ENCODE data around the gene CCDC149.

The CCDC149 gene

GRCh38 chr4:24912252-24913118 lies at the start of gene CCDC149:
Gene CCDC149 (minus strand): TSS chr4:24913042. CDS start chr4:24912864, 178 bp downstream.
- Mint-ChIP-seq H3K4me3 (peak within 1 kb of the TSS; percentile 72), H3K27me3 (peaks cover 21% of the 10 kb centered on the region)

DNA sequence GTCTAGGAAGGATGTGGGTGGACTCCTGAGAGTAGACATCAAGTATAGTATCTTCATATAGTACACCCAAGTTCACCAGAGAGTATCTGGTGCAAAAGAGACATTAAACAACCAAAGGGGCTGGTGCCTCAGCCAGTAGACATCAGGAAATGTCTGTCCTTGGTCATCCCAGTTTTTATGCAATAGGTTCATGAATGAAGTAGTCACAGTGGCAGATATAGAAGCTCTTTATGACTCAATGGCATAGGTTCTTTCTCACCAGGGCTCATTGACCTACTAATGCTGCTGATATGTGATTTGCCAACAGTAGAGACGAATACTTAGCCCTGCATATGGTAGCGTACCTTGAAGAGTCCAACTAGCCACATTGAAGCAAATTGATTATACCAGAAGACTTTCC lies 45.0 kb upstream of the CCDC149 start:
- no peaks in the 10 kb centered on the region for H3K4me1 Mint-ChIP-seq (ENCODE audit: low read depth)
- H3K4me3 Mint-ChIP-seq, result no peak overlapping the region
- peaks cover 4% of the 10 kb centered on the region for H3K36me3 Mint-ChIP-seq
- peaks cover 3% of the 10 kb centered on the region for H3K27me3 Mint-ChIP-seq
- peaks cover 8% of the 10 kb centered on the region for H3K9me3 Mint-ChIP-seq (ENCODE audit: low read depth)
- no peak overlapping the region for H3K27ac Mint-ChIP-seq

More at GRCh38 chr4:24912252-24913118, at the start of gene CCDC149:
- H3K9me3 Mint-ChIP-seq (ENCODE audit: low read depth), result peaks cover 10% of the 10 kb centered on the region
- no peak within 1 kb of the TSS for H3K27ac Mint-ChIP-seq
- peaks cover 2% of the 10 kb centered on the region for H3K4me1 Mint-ChIP-seq (ENCODE audit: low read depth)
- H3K36me3 Mint-ChIP-seq, result no peaks in the 10 kb centered on the region

DNA sequence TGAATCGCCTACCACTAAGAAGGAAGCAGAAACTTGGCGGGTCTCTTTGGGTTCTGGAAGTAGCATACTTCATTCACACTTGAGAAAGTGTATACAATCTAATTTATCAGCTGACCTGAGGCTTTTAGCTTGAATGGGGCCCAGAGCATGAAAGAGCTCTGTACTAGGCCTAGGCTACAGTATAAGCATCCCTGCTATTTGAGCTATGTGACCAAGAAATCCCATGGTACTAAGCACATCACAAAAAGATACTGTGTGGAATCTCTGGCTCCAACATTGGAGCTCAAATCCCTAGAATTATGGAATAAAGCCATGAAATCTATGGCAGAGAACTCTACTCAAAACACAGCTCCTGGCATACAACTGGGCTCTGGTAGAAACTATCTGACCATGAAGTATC lies 43.9 kb upstream of the CCDC149 start:
- no peak overlapping the region for H3K4me3 Mint-ChIP-seq
- peaks cover 8% of the 10 kb centered on the region for H3K9me3 Mint-ChIP-seq (ENCODE audit: low read depth)
- H3K4me1 Mint-ChIP-seq (ENCODE audit: low read depth), result no peaks in the 10 kb centered on the region
- no peak overlapping the region for H3K27ac Mint-ChIP-seq
- H3K36me3 Mint-ChIP-seq, result peaks cover 4% of the 10 kb centered on the region
- peaks cover 5% of the 10 kb centered on the region for H3K27me3 Mint-ChIP-seq

GRCh38 chr4:24956091-24956490 lies 43.2 kb upstream of the CCDC149 start:
- no peaks in the 10 kb centered on the region for H3K4me1 Mint-ChIP-seq (ENCODE audit: low read depth)
- H3K4me3 Mint-ChIP-seq, result no peak overlapping the region
- H3K27me3 Mint-ChIP-seq, result peaks cover 5% of the 10 kb centered on the region
- H3K9me3 Mint-ChIP-seq (ENCODE audit: low read depth), result peaks cover 8% of the 10 kb centered on the region
- peaks cover 4% of the 10 kb centered on the region for H3K36me3 Mint-ChIP-seq
- H3K27ac Mint-ChIP-seq, result no peak overlapping the region

DNA sequence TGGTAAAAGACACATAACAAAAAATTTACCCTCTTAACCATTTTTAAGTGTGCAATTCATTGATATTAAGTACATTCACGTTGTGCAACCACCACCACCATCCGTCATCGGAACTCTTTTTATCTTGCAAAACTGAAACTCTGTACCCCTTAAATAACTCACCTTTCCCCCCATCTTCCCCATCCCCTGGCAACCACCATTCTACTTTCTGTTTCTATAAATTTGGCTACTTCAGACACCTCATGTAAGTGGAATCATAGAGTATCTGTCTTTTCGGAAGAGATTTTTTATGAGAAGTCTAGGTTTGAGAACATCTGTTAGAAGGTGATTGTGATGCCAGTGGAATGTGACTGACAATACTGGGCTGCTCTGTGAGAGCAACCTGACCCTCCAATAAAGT lies 39.8 kb upstream of the CCDC149 start:
- H3K27me3 Mint-ChIP-seq, result peaks cover 4% of the 10 kb centered on the region
- H3K4me3 Mint-ChIP-seq, result no peak overlapping the region
- H3K36me3 Mint-ChIP-seq, result peaks cover 4% of the 10 kb centered on the region
- H3K4me1 Mint-ChIP-seq (ENCODE audit: low read depth), result no peaks in the 10 kb centered on the region
- no peak overlapping the region for H3K27ac Mint-ChIP-seq
- peaks cover 8% of the 10 kb centered on the region for H3K9me3 Mint-ChIP-seq (ENCODE audit: low read depth)

- peaks cover 4% of the 10 kb centered on the region for H3K27me3 Mint-ChIP-seq
- H3K4me3 Mint-ChIP-seq, result no peak overlapping the region
- H3K9me3 Mint-ChIP-seq (ENCODE audit: low read depth), result peaks cover 8% of the 10 kb centered on the region
- H3K27ac Mint-ChIP-seq, result no peak overlapping the region
- H3K36me3 Mint-ChIP-seq, result peaks cover 4% of the 10 kb centered on the region
- no peaks in the 10 kb centered on the region for H3K4me1 Mint-ChIP-seq (ENCODE audit: low read depth)
These were observed 37.1 kb upstream of the CCDC149 start for GRCh38 chr4:24949970-24950369.

DNA sequence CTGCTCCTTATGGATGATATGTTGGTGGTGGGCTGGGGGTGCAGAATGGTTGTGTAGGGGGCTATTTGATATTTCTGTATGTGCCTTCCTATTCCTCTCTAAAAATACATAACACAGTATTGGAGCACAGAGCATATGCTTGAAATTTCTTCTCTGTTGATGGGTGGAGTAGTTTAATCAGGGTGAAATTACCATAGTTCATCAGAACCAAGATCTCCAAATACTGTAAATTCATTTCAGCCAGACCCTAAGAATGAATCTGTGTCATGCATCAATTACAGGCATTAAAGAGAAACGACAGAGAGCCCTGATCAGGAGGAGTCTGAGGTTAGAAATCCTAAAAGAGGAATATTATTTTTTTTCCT lies 25.1 kb upstream of the CCDC149 start:
- H3K4me1 Mint-ChIP-seq (ENCODE audit: low read depth), result no peaks in the 10 kb centered on the region
- no peak overlapping the region for H3K4me3 Mint-ChIP-seq
- peaks cover 19% of the 10 kb centered on the region for H3K27me3 Mint-ChIP-seq
- H3K27ac Mint-ChIP-seq, result no peak overlapping the region
- H3K9me3 Mint-ChIP-seq (ENCODE audit: low read depth), result peaks cover 11% of the 10 kb centered on the region
- no peaks in the 10 kb centered on the region for H3K36me3 Mint-ChIP-seq

DNA sequence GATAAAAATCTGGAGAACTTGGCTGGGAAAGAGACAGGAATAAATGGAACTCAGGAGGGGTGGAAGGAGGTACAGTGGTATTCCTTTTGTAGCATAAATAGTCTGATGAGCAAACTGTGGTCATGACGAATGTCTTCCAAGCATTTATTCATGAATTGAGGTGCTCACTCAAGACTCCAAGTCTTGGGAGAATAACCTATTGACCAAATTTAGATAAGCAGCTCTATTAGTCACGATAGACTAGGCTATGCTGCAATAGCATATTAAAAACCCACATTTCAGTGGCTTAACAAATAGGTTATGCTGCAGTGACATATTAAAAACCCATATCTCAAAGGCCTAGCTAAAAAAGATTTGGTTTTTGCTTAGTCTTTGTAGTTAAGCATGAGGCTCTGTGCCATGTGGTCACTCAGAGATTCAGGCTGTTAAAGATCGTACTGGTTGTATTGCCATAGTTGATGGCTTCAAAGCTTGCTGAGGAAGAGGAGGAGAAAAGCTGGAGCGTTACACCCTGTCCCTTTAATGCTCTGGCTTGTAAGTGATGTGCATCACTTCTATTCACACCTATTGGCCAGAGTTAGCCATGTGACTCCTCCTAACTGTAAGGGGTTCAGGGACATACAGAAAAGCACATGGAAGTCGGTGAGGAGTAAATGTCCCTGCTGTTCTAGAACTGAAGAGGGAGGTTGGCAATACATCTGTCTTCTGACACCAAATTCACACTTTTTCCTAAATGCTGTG lies 24.5 kb upstream of the CCDC149 start:
- no peak overlapping the region for H3K27ac Mint-ChIP-seq
- no peak overlapping the region for H3K4me3 Mint-ChIP-seq
- no peaks in the 10 kb centered on the region for H3K36me3 Mint-ChIP-seq
- H3K27me3 Mint-ChIP-seq, result peaks cover 21% of the 10 kb centered on the region
- H3K9me3 Mint-ChIP-seq (ENCODE audit: low read depth), result peaks cover 13% of the 10 kb centered on the region
- no peaks in the 10 kb centered on the region for H3K4me1 Mint-ChIP-seq (ENCODE audit: low read depth)

- Mint-ChIP-seq H3K36me3 (no peaks in the 10 kb centered on the region), H3K4me1 (ENCODE audit: low read depth) (no peaks in the 10 kb centered on the region), H3K4me3 (no peak overlapping the region), H3K9me3 (ENCODE audit: low read depth) (peaks cover 13% of the 10 kb centered on the region), H3K27ac (no peak overlapping the region), H3K27me3 (peaks cover 21% of the 10 kb centered on the region)
These were observed 23.0 kb upstream of the CCDC149 start for GRCh38 chr4:24935856-24936255.

DNA sequence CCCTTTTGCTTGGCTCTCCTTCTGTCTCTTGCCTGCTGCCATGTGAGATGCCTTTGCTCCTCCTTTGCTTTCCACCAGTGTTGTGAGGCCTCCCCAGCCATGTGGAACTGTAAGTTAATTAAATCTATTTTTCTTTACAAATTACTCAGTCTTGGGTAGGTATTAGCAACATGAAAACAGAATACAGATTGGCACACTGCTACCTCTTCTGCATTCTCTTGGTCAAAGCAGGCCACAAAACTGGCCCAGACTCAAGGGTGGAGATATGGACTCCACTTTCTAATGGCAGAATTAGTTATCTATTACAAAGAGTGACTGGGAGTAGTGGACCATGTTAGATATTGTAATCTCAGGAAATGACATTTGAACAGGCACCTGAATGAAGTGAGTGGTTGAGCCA lies 21.5 kb upstream of the CCDC149 start:
- H3K9me3 Mint-ChIP-seq (ENCODE audit: low read depth), result peaks cover 13% of the 10 kb centered on the region
- no peaks in the 10 kb centered on the region for H3K4me1 Mint-ChIP-seq (ENCODE audit: low read depth)
- H3K36me3 Mint-ChIP-seq, result no peaks in the 10 kb centered on the region
- H3K27ac Mint-ChIP-seq, result no peak overlapping the region
- no peak overlapping the region for H3K4me3 Mint-ChIP-seq
- peaks cover 23% of the 10 kb centered on the region for H3K27me3 Mint-ChIP-seq

DNA sequence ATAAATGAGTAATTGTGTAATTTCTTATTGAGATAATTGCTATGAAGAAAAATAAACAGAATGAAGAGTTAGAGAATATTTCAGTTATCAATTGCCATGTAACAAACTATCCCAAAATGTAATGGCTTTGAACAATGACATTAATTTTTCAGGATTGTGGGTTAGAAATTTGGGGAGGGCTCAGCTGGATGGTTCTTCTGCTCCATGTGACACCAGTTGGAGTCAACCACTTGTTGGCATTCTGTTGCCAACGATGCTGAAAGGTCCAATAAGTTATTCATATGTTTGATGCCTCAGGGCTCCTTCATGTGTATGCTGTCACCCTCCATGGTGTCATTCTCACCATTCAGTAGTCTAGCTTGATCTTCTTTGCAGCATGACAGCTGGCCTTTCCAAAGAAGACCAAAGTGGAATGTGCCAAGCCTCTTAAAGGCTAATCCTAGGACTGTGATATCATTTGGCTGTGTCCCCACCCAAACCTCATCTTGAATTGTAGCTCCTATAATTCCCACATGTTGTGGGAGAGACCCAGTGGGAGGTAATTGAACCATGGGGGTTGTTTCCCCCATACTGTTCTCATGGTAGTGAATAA lies 20.9 kb upstream of the CCDC149 start:
- Mint-ChIP-seq H3K4me3 (no peak overlapping the region), H3K4me1 (ENCODE audit: low read depth) (no peaks in the 10 kb centered on the region), H3K27ac (no peak overlapping the region), H3K9me3 (ENCODE audit: low read depth) (peaks cover 13% of the 10 kb centered on the region), H3K36me3 (no peaks in the 10 kb centered on the region), H3K27me3 (peaks cover 23% of the 10 kb centered on the region)

- Mint-ChIP-seq H3K9me3 (ENCODE audit: low read depth) (peaks cover 9% of the 10 kb centered on the region), H3K4me3 (no peak overlapping the region), H3K27ac (no peak overlapping the region), H3K27me3 (peaks cover 26% of the 10 kb centered on the region), H3K36me3 (no peaks in the 10 kb centered on the region), H3K4me1 (ENCODE audit: low read depth) (no peaks in the 10 kb centered on the region)
These were observed 19.8 kb upstream of the CCDC149 start for GRCh38 chr4:24932515-24933225.

- H3K4me1 Mint-ChIP-seq (ENCODE audit: low read depth), result no peaks in the 10 kb centered on the region
- no peak overlapping the region for H3K27ac Mint-ChIP-seq
- peaks cover 15% of the 10 kb centered on the region for H3K27me3 Mint-ChIP-seq
- no peaks in the 10 kb centered on the region for H3K36me3 Mint-ChIP-seq
- H3K4me3 Mint-ChIP-seq, result no peak overlapping the region
- H3K9me3 Mint-ChIP-seq (ENCODE audit: low read depth), result peaks cover 9% of the 10 kb centered on the region
These were observed 17.3 kb upstream of the CCDC149 start for GRCh38 chr4:24930151-24930550.

- no peaks in the 10 kb centered on the region for H3K4me1 Mint-ChIP-seq (ENCODE audit: low read depth)
- H3K27me3 Mint-ChIP-seq, result peaks cover 10% of the 10 kb centered on the region
- peaks cover 5% of the 10 kb centered on the region for H3K9me3 Mint-ChIP-seq (ENCODE audit: low read depth)
- no peaks in the 10 kb centered on the region for H3K36me3 Mint-ChIP-seq
- no peak overlapping the region for H3K4me3 Mint-ChIP-seq
- H3K27ac Mint-ChIP-seq, result no peak overlapping the region
These were observed 15.9 kb upstream of the CCDC149 start for GRCh38 chr4:24928708-24929107.

DNA sequence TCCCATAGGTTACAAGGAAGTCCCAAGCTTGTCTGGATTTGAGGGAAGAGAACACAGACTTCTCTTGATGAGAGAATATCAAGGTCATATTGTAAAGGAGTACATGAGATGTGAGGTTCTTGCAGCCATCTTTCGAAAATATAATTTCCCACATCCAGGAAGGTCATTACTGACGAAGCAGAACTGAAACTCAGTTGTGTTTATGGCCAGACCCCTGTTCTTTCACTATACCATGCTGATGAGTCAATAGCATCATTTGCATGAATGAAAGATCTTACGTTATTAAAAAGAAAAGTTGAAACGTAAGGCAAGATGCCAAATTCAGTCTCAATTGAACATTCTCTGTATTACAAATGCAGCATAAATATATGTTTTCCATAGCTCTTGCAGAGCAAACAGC lies 14.2 kb upstream of the CCDC149 start:
- Mint-ChIP-seq H3K36me3 (no peaks in the 10 kb centered on the region), H3K27me3 (peaks cover 8% of the 10 kb centered on the region), H3K9me3 (ENCODE audit: low read depth) (no peaks in the 10 kb centered on the region), H3K4me1 (ENCODE audit: low read depth) (no peaks in the 10 kb centered on the region), H3K27ac (no peak overlapping the region), H3K4me3 (no peak overlapping the region)
